Endothelial cell of umbilical vein (primary cell): ENCODE measurements around the gene CMSS1.

Source experiments
- MYC ChIP-seq: IDR thresholded peaks from one replicate; pipeline ENCODE4 v1.6.1; 2011; ENCODE audit warnings: mild to moderate bottlenecking, low read depth, low read length
- TF ChIP-seq, protein P1 (sequence below), 2 donors: IDR thresholded peaks; 1 replicate in 1 of 2; 2 replicates in 1 of 2; pipeline ENCODE4 v1.5.1; 2011; ENCODE audit warnings: low read length in 2 of 2, mild to moderate bottlenecking in 2 of 2, moderate library complexity in 2 of 2, control low read depth in 1 of 2, inconsistent platforms in 1 of 2, low read depth in 1 of 2; ENCODE audit not compliant: insufficient read depth in 1 of 2; ENCODE audit errors: extremely low read depth in 1 of 2

DNA sequence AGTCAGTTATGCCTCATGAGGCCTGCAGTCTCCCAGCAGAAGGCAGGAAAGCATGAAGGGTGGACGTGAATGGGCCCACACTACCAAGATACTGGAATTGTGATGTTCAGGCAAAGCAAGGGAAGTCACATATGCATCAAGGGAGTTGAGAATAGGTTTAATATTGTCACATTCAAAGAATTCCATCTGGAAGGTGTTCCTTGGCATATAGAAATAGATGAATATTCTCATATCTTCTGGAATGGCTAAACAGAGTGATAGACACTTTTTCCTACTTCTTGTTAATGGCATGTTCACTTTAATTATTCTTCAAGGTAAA, 103.7 kb downstream of the CMSS1 start:
- TF ChIP-seq, protein P1, sequence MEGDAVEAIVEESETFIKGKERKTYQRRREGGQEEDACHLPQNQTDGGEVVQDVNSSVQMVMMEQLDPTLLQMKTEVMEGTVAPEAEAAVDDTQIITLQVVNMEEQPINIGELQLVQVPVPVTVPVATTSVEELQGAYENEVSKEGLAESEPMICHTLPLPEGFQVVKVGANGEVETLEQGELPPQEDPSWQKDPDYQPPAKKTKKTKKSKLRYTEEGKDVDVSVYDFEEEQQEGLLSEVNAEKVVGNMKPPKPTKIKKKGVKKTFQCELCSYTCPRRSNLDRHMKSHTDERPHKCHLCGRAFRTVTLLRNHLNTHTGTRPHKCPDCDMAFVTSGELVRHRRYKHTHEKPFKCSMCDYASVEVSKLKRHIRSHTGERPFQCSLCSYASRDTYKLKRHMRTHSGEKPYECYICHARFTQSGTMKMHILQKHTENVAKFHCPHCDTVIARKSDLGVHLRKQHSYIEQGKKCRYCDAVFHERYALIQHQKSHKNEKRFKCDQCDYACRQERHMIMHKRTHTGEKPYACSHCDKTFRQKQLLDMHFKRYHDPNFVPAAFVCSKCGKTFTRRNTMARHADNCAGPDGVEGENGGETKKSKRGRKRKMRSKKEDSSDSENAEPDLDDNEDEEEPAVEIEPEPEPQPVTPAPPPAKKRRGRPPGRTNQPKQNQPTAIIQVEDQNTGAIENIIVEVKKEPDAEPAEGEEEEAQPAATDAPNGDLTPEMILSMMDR (IDR thresholded peaks at IDR 0.05; ENCODE audit: extremely low read depth in 1 of 2, insufficient read depth in 1 of 2, low read depth in 1 of 2, low read length in 2 of 2), result no peak
- no peak for TF ChIP-seq MYC
